Measurements from ENCODE around the gene BRD4. TPM values are rescaled to one million over a fixed set of nuclear protein-coding genes. Genes with fewer than 3 reads are reported as not detected.

BRD4 gene
- total RNA-seq, 1 experiment from 2014 or later: 189 TPM

- no peaks in the 10 kb centered on the region for H3K9me3 Mint-ChIP-seq (ENCODE audit: unreplicated experiment)
- BruUV-seq (replicated peaks): no TSS peak
- H3K27ac Mint-ChIP-seq (ENCODE audit: low read depth, unreplicated experiment): peak overlapping the region; percentile 77
- H3K27me3 Mint-ChIP-seq (ENCODE audit: insufficient read depth, unreplicated experiment): no peaks in the 10 kb centered on the region
- H3K4me3 Mint-ChIP-seq (ENCODE audit: unreplicated experiment): peak overlapping the region; percentile 53
- intact Hi-C loops (cut with micrococcal nuclease): loop anchor here (5.0 kb wide), 1 partner anchor 43 kb away; no protein-coding TSS in a partner anchor
- peaks cover 65% of the 10 kb centered on the region for H3K4me1 Mint-ChIP-seq (ENCODE audit: insufficient read depth, unreplicated experiment)
- H3K36me3 Mint-ChIP-seq (ENCODE audit: insufficient read depth, unreplicated experiment): peaks cover 7% of the 10 kb centered on the region
- POLR2A ChIA-PET: interaction anchor here (0.6 to 2.1 kb wide), 12 partner anchors 9 to 82 kb away, joined by 3 to 12 read pairs (median 4); no protein-coding TSS in a partner anchor
- CTCF ChIA-PET: interaction anchor here (0.6 to 1.8 kb wide), 9 partner anchors 23 to 233 kb away, joined by 3 to 5 read pairs (median 3); no protein-coding TSS in a partner anchor
- TF ChIP-seq CTCF (IDR thresholded peaks at IDR 0.05; ENCODE audit: unreplicated experiment): no peak
- DNase-seq (ENCODE audit: unreplicated experiment): no peak
These were observed 7.4 kb downstream of the BRD4 start for GRCh38 chr19:15324791-15325519.

GRCh38 chr19:15323496-15324235 lies 8.7 kb downstream of the BRD4 start:
- TF ChIP-seq CTCF (IDR thresholded peaks at IDR 0.05; ENCODE audit: unreplicated experiment): no peak
- intact Hi-C loops (cut with micrococcal nuclease): loop anchor here (5.0 kb wide), 1 partner anchor 41 kb away; no protein-coding TSS in a partner anchor
- Mint-ChIP-seq H3K27me3 (ENCODE audit: insufficient read depth, unreplicated experiment) (no peaks in the 10 kb centered on the region), H3K4me3 (ENCODE audit: unreplicated experiment) (peak overlapping the region; percentile 53), H3K9me3 (ENCODE audit: unreplicated experiment) (no peaks in the 10 kb centered on the region), H3K36me3 (ENCODE audit: insufficient read depth, unreplicated experiment) (peaks cover 7% of the 10 kb centered on the region), H3K4me1 (ENCODE audit: insufficient read depth, unreplicated experiment) (peaks cover 63% of the 10 kb centered on the region), H3K27ac (ENCODE audit: low read depth, unreplicated experiment) (peak overlapping the region; percentile 77)
- no TSS peak for BruUV-seq (replicated peaks)
- POLR2A ChIA-PET: interaction anchor here (0.6 to 2.1 kb wide), 12 partner anchors 9 to 84 kb away, joined by 3 to 12 read pairs (median 4); partner anchors contain the start of genes AKAP8 and BRD4
- peak; percentile 81 for DNase-seq (ENCODE audit: unreplicated experiment)
- CTCF ChIA-PET: interaction anchor here (1.1 to 1.5 kb wide), 3 partner anchors 32 to 140 kb away, joined by 3 to 5 read pairs (median 4); no protein-coding TSS in a partner anchor

- H3K27me3 Mint-ChIP-seq (ENCODE audit: insufficient read depth, unreplicated experiment): no peaks in the 10 kb centered on the region
- peaks cover 10% of the 10 kb centered on the region for H3K36me3 Mint-ChIP-seq (ENCODE audit: insufficient read depth, unreplicated experiment)
- H3K4me3 Mint-ChIP-seq (ENCODE audit: unreplicated experiment): no peak overlapping the region
- no TSS peak for BruUV-seq (replicated peaks)
- CTCF ChIA-PET: interaction anchor here (0.5 to 1.0 kb wide), 4 partner anchors 9 to 58 kb away, joined by 3 to 4 read pairs (median 4); no protein-coding TSS in a partner anchor
- H3K27ac Mint-ChIP-seq (ENCODE audit: low read depth, unreplicated experiment): no peak overlapping the region
- intact Hi-C loops (cut with micrococcal nuclease): loop anchor here (5.0 kb wide), 1 partner anchor 39 kb away; no protein-coding TSS in a partner anchor
- H3K9me3 Mint-ChIP-seq (ENCODE audit: unreplicated experiment): no peaks in the 10 kb centered on the region
- TF ChIP-seq CTCF (IDR thresholded peaks at IDR 0.05; ENCODE audit: unreplicated experiment): no peak
- no peak for DNase-seq (ENCODE audit: unreplicated experiment)
- peaks cover 67% of the 10 kb centered on the region for H3K4me1 Mint-ChIP-seq (ENCODE audit: insufficient read depth, unreplicated experiment)
- POLR2A ChIA-PET: interaction anchor here (0.9 to 1.1 kb wide), 3 partner anchors 10 to 45 kb away, joined by 3 to 5 read pairs (median 3); no protein-coding TSS in a partner anchor
These were observed 10.6 kb downstream of the BRD4 start for GRCh38 chr19:15321739-15322138.
